SIG-M5 treated with dmso at 0.1 percent for 504 hours (cell line): ENCODE data around the gene VPREB3.

Experiments
- DNase-seq: peaks from one replicate; lab custom pipeline; 2025; ENCODE audit not compliant: unreplicated experiment; lab: John Stamatoyannopoulos, UW

VPREB3 gene

DNA sequence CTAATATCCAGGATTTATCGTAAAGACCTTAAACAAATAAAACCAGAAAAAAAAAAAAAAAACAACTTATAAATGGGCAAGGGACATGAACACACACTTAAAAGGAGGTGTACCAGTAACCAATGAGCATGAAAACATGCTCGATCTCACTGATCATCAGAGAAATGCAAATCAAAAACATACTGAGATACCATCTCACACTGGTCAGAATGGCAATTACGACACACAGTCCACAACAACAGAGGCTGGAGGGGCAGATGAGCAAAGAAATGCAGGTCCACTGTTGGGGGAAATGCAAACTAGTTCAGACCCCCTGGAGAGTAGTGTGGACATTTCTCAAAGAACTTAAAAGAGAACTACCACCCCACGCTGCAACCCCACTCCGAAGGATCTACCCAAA is 50.2 kb downstream of the VPREB3 start:
- DNase-seq = no peak
